MM.1S (cell line): ENCODE results near the gene COL27A1.

ENCODE experiments used
- DNase-seq: peaks from one replicate; pipeline ENCODE4 v3.0.0-alpha.2; 2015
- H2AFZ ChIP-seq: fragments of 300-600 bp; sonication (generic); 2 replicates; pipeline ENCODE4 v1.6.0; 2016; ENCODE audit warnings: antibody characterized with exemption, low read length
- H3F3A ChIP-seq: fragments of 300-600 bp; sonication (generic); 2 replicates; pipeline ENCODE4 v1.6.1; 2016; ENCODE audit warnings: mild to moderate bottlenecking, antibody characterized with exemption, low read length, moderate library complexity, mixed read lengths; ENCODE audit not compliant: insufficient read depth
- H3K27ac ChIP-seq: fragments of 300-600 bp; sonication (generic); 2 replicates; pipeline ENCODE4 v1.5.1; 2016; ENCODE audit warnings: mild to moderate bottlenecking, low read length
- H3K27me3 ChIP-seq: fragments of 300-600 bp; sonication (generic); replicated peaks from 2 replicates; pipeline ENCODE4 v1.6.0; 2016; ENCODE audit warnings: low read length; ENCODE audit not compliant: insufficient read depth
- H3K36me3 ChIP-seq: fragments of 300-600 bp; sonication (generic); replicated peaks from 2 replicates; pipeline ENCODE4 v1.6.1; 2016; ENCODE audit warnings: mild to moderate bottlenecking, low read length, mixed read lengths; ENCODE audit not compliant: insufficient read depth
- H3K4me1 ChIP-seq: fragments of 300-600 bp; sonication (generic); 2 replicates; pipeline ENCODE4 v1.6.1; 2016; ENCODE audit warnings: low read length, mixed read lengths
- H3K4me2 ChIP-seq: fragments of 300-600 bp; sonication (generic); 2 replicates; pipeline ENCODE4 v1.6.0; 2016; ENCODE audit warnings: low read depth, low read length
- H3K4me3 ChIP-seq: fragments of 300-600 bp; sonication (generic); 2 replicates; pipeline ENCODE4 v1.5.1; 2016; ENCODE audit warnings: low read length, mixed read lengths
- H3K79me2 ChIP-seq: fragments of 300-600 bp; sonication (generic); 2 replicates; pipeline ENCODE4 v1.6.1; 2016; ENCODE audit warnings: mixed run types, low read length, mixed read lengths
- H3K9ac ChIP-seq: fragments of 300-600 bp; sonication (generic); 2 replicates; pipeline ENCODE4 v1.6.1; 2016; ENCODE audit warnings: low read length, mixed read lengths
- H3K9me2 ChIP-seq: fragments of 300-600 bp; sonication (generic); replicated peaks from 2 replicates; pipeline ENCODE4 v1.6.1; 2016; ENCODE audit warnings: mild to moderate bottlenecking, low read length, mixed read lengths; ENCODE audit not compliant: insufficient read depth
- H3K9me3 ChIP-seq: fragments of 300-600 bp; sonication (generic); replicated peaks from 2 replicates; pipeline ENCODE4 v1.6.1; 2016; ENCODE audit warnings: mild to moderate bottlenecking, low read length, mixed read lengths; ENCODE audit not compliant: insufficient read depth
- H4K20me1 ChIP-seq: fragments of 300-600 bp; sonication (generic); 2 replicates; pipeline ENCODE4 v1.6.1; 2016; ENCODE audit warnings: mild to moderate bottlenecking, low read length, moderate library complexity, mixed read lengths; ENCODE audit not compliant: insufficient read depth
- EZH2 ChIP-seq: fragments of 300-600 bp; sonication (generic); optimal IDR thresholded peaks from 2 replicates; pipeline ENCODE3; 2017; ENCODE audit warnings: low read depth, mild to moderate bottlenecking, antibody characterized with exemption, low read length, mixed read lengths
- EZH2phosphoT487 ChIP-seq: fragments of 300-600 bp; sonication (generic); IDR thresholded peaks from 2 replicates; pipeline ENCODE4 v1.6.1; 2018; ENCODE audit warnings: antibody characterized with exemption, low read length
- TF ChIP-seq, protein P1 (sequence below): fragments of 300-600 bp; sonication (generic); IDR thresholded peaks from 2 replicates; pipeline ENCODE4 v1.5.1; 2016; ENCODE audit warnings: antibody characterized with exemption, low read length, mixed read lengths

COL27A1 gene

DNA sequence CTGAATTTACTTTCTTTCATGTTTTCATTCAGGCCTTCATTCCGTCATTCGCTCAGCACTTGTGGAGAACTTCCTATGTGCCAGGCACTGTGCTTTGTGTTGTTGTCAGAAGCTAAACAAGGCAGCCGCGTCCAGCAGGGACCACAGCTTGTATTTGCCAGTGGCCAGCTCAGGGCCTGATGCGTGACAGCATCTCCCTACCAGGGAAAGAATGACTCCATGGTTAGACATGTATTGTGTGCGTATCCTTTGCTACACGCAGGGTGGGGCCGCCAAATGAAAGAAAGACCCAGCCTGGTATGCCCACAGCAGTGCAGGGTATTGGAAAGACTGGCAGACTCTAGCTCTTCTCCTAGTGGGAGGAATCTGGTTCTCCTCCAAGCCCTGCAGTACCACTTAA is 4.7 kb upstream of the COL27A1 start:
- Histone ChIP-seq H3K9me2 (no peaks in the 10 kb centered on the region), H3K9me3 (no peaks in the 10 kb centered on the region), H3F3A (no peaks in the 10 kb centered on the region), H3K9ac (no peak overlapping the region), H3K4me3 (no peak overlapping the region), H3K4me2 (no peak overlapping the region), H3K27ac (no peak overlapping the region), H3K4me1 (no peaks in the 10 kb centered on the region), H4K20me1 (no peaks in the 10 kb centered on the region), H2AFZ (no peak overlapping the region), H3K79me2 (no peaks in the 10 kb centered on the region), H3K36me3 (no peaks in the 10 kb centered on the region), H3K27me3 (peaks cover 34% of the 10 kb centered on the region)
- TF ChIP-seq, protein P1, sequence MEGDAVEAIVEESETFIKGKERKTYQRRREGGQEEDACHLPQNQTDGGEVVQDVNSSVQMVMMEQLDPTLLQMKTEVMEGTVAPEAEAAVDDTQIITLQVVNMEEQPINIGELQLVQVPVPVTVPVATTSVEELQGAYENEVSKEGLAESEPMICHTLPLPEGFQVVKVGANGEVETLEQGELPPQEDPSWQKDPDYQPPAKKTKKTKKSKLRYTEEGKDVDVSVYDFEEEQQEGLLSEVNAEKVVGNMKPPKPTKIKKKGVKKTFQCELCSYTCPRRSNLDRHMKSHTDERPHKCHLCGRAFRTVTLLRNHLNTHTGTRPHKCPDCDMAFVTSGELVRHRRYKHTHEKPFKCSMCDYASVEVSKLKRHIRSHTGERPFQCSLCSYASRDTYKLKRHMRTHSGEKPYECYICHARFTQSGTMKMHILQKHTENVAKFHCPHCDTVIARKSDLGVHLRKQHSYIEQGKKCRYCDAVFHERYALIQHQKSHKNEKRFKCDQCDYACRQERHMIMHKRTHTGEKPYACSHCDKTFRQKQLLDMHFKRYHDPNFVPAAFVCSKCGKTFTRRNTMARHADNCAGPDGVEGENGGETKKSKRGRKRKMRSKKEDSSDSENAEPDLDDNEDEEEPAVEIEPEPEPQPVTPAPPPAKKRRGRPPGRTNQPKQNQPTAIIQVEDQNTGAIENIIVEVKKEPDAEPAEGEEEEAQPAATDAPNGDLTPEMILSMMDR, result no peak
- TF ChIP-seq EZH2phosphoT487 (no peak), EZH2 (no peak)
- no peak for DNase-seq

- Histone ChIP-seq H3K9me2 (no peaks in the 10 kb centered on the region), H3K9ac (no peak overlapping the region), H2AFZ (no peak overlapping the region), H3K4me2 (no peak overlapping the region), H3K4me1 (no peaks in the 10 kb centered on the region), H3K79me2 (no peaks in the 10 kb centered on the region), H3K4me3 (no peak overlapping the region), H3K27me3 (peaks cover 32% of the 10 kb centered on the region), H3F3A (no peaks in the 10 kb centered on the region), H3K27ac (no peak overlapping the region), H4K20me1 (no peaks in the 10 kb centered on the region), H3K36me3 (no peaks in the 10 kb centered on the region), H3K9me3 (no peaks in the 10 kb centered on the region)
- DNase-seq, result no peak
- TF ChIP-seq, protein P1, result no peak
- no peak for TF ChIP-seq EZH2phosphoT487
- no peak for TF ChIP-seq EZH2
These were observed 3.8 kb upstream of the COL27A1 start for GRCh38 chr9:114151426-114151956.

DNA sequence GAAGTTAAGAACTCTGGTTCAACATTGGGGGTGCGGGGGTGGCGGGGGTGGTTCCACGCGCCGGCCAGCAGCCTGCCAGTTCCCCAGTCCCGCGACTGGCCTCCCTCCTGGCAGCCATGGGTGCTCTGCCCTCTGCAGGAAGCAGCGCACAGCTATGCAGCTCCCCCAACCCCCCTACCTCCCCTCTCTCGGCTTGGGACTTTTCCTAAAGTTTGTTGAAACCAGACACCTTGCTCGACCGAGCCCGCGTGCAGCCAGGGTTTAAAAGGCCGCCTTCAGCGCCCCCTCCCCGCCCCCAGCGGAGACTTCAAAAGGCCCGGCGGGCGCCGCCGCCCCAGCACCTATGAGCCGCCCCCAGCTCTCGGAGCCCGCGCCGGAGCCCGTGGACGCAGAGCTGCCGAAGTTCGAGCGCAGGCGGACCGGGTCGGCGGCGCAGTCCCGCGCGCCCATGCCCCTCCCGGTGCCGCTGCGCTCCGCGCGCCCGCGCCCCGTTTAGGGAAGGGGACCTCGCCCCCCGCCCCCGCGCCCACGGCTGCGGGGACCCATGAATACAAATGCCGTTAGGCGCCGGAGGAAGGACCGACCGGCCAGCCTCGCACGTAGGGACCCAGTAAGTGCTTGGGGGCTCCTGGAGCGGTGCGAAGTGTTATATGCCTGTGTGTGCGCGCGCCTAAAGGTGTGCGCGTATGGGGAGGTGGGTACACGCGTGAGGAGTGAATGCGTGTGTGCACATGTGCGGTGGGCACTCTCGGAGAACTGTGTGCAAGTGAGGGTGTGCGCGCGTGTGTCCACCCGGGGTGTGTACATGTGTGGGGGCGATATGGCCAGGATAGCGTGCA is 1.4 kb upstream of the COL27A1 start:
- Histone ChIP-seq H3K36me3 (no peaks in the 10 kb centered on the region), H4K20me1 (no peaks in the 10 kb centered on the region), H3K4me3 (no peak overlapping the region), H3K27ac (no peak overlapping the region), H3K9me3 (no peaks in the 10 kb centered on the region), H3K79me2 (no peaks in the 10 kb centered on the region), H3F3A (no peaks in the 10 kb centered on the region), H3K9me2 (no peaks in the 10 kb centered on the region), H3K27me3 (peaks cover 30% of the 10 kb centered on the region), H3K4me1 (no peaks in the 10 kb centered on the region), H3K9ac (no peak overlapping the region), H2AFZ (no peak overlapping the region), H3K4me2 (no peak overlapping the region)
- DNase-seq, result no peak
- TF ChIP-seq, protein P1, result no peak
- TF ChIP-seq EZH2, result no peak
- no peak for TF ChIP-seq EZH2phosphoT487
